Urinary bladder (tissue), 4 donors: Measurements from ENCODE around the gene SNRK. TPM values are rescaled to one million over a fixed set of nuclear protein-coding genes. Genes with fewer than 3 reads are reported as not detected.

Source experiments
- DNase-seq: peaks from one replicate; pipeline ENCODE4 v3.0.0-alpha.2; 2015; ENCODE audit errors: extremely low spot score
- H3K27ac ChIP-seq: one replicate; pipeline ENCODE4 v1.5.1; 2013; ENCODE audit warnings: low read depth, mild to moderate bottlenecking, moderate library complexity
- H3K36me3 ChIP-seq: one replicate; pipeline ENCODE4 v1.6.1; 2013; ENCODE audit warnings: mild to moderate bottlenecking, moderate library complexity; ENCODE audit not compliant: insufficient read depth
- H3K4me1 ChIP-seq: one replicate; pipeline ENCODE4 v1.6.1; 2013; ENCODE audit warnings: mild to moderate bottlenecking, moderate library complexity; ENCODE audit not compliant: insufficient read depth
- H3K4me3 ChIP-seq: one replicate; pipeline ENCODE4 v1.5.1; 2013; ENCODE audit warnings: low read depth, low read length
- WGBS: extraction: QIAGEN DNeasy Blood & Tissue Kit; methylation state at CpG from one replicate; pipeline ENCODE4 v1.1.7; 2013; 5-methylcytosine and 5-hydroxymethylcytosine counted together
- polyA plus RNA-seq: library from polyadenylated mRNA; stranded (reverse); fragments of 200-250 nt; gene quantifications from one replicate; pipeline ENCODE4 v1.2.3, GENCODE V29; 2013
- total RNA-seq: library from RNA; depleted of rRNA; stranded (reverse); fragments of >200 nt; gene quantifications from one replicate; pipeline ENCODE4 v1.2.3, GENCODE V29; 2014
- donor health status: healthy with polysubstance abuse.
- donor health status: healthy.

The SNRK gene
- total and polyA plus RNA-seq, 2 donors = 26.7 to 86.0 TPM

DNA sequence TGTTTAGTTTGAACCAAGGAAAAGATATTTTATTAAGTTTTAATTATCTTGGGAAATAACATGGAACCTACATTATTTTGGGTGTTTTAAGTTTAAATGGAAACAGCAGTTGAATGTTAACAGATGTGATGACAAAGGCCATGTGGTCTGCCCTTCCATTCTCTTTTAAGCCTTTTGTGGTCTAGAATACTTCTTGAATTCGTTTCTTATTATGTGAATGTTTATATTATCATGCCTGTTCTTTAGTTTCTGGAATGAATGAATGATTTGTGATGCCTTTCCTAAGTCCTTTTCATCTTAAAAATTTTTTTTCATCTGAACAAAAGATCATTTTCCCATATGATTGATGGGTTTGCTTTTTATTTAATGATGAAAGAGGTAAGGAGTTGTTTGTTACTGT is 44.6 kb downstream of the SNRK start:
- Histone ChIP-seq H3K4me3 (no peak overlapping the region), H3K36me3 (peaks cover 2% of the 10 kb centered on the region), H3K4me1 (no peaks in the 10 kb centered on the region), H3K27ac (no peak overlapping the region)
- no peak for DNase-seq
- WGBS = 28% methylated on average over 1 of the region's 1 CpG

DNA sequence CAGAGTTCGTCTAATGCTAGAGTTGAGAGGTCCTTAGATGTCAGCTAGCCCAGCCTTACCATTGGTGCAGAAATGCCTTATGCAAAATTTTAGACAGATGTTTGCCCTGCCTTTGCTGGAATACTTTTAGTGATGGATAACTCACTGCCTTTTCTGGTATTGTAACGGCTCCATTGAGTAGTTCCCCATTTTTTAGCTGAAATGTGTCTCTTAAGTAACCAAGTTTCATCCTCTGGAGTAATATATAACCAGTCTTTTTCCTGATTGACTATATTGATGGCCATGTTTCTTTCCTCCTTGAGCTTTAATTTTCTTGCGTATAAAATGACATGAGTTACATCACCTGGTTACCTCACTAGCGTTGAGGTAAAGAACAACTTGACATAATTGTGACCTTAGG is 45.0 kb downstream of the SNRK start:
- H3K36me3 ChIP-seq = peaks cover 4% of the 10 kb centered on the region
- 91% methylated on average over 4 of the region's 4 CpGs for WGBS
- DNase-seq = no peak
- H3K27ac ChIP-seq = no peak overlapping the region
- no peaks in the 10 kb centered on the region for H3K4me1 ChIP-seq
- no peak overlapping the region for H3K4me3 ChIP-seq

DNA sequence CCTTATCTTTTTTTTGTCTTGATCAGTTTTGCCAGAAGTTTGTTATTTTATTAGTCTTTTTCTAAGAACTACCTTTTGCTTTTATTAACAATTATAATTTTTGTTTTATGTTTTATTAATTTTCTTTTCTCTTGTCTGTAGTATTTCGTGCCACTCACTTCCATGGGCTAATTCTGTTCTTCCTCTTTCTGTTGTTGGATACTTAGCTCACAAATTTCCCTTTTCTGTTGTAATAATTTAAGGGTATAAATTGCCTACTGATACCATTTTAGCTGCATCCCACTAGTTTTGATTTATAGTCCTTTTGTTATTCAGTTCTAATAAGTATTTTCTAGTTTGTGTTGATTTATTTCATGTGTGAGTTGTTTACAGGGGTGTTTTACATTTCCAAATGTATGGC is 48.6 kb downstream of the SNRK start:
- WGBS = 91% methylated on average over 1 of the region's 1 CpG
- H3K4me3 ChIP-seq = no peak overlapping the region
- H3K4me1 ChIP-seq = no peaks in the 10 kb centered on the region
- no peak for DNase-seq
- H3K36me3 ChIP-seq = peaks cover 9% of the 10 kb centered on the region
- H3K27ac ChIP-seq = no peak overlapping the region

DNA sequence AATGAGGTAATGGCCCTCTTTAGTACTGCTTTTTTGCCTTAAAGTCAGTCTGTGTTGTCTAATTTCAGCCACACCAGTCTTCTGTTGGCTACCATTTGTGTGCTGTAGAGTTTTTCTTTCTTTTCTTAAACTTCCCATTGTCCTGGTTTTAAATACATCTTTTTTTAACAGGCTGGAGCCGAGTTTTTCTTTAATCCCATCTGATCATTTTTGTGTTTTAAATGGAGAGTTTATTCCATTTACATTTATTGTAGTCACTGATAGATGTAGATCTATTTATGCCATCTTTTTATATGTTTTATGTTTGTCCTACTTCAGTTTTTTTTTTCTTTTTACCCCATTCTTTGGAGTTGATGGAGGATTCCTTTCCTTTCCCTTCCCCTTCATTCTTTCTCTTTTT is 49.5 kb downstream of the SNRK start:
- Histone ChIP-seq H3K27ac (no peak overlapping the region), H3K36me3 (peaks cover 9% of the 10 kb centered on the region), H3K4me3 (no peak overlapping the region), H3K4me1 (no peaks in the 10 kb centered on the region)
- WGBS = 99% methylated on average over 1 of the region's 1 CpG
- no peak for DNase-seq

DNA sequence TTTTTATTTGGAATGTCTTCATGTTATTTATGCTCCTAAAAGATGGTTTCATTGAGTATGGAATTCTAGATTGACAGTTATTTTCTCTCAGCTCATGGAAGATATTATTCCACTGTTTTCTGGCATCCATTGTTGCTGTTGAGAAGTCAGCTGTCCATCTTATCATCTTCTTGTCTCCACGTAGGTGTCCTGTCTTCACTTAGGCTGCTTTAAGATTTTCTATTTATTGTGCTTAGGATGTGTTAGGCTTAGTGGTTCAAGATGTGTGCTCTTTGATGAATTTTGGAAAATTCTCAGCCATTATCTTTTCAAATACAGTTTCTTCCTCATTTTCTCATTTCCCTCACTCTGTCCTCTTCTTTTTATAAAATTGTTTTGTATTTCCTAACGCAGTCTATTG is 52.0 kb downstream of the SNRK start:
- DNase-seq = no peak
- 94% methylated on average over 2 of the region's 2 CpGs for WGBS
- Histone ChIP-seq H3K36me3 (peaks cover 9% of the 10 kb centered on the region), H3K4me1 (no peaks in the 10 kb centered on the region), H3K27ac (no peak overlapping the region), H3K4me3 (no peak overlapping the region)

DNA sequence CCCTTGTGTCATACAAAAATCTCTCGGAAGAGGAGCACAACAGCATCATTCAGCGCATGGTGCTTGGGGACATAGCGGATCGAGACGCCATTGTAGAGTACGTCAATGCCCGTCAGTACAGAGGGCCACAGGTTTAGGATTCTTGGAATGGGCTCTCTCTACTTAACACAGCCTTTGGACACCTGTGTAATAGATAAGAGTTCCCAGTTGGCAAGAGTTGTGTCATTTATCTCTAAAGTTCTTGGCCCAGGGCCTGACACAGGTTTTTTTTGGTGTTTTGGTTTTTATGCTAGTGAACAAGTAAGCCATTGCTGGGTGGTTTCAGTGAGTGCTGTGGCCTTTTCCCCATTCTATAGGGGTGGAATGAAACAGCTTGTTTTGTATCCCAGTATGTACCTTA is 54.1 kb downstream of the SNRK start:
- Histone ChIP-seq H3K4me3 (no peak overlapping the region), H3K4me1 (no peaks in the 10 kb centered on the region), H3K36me3 (peaks cover 12% of the 10 kb centered on the region), H3K27ac (no peak overlapping the region)
- WGBS = 97% methylated on average over 7 of the region's 7 CpGs
- no peak for DNase-seq

DNA sequence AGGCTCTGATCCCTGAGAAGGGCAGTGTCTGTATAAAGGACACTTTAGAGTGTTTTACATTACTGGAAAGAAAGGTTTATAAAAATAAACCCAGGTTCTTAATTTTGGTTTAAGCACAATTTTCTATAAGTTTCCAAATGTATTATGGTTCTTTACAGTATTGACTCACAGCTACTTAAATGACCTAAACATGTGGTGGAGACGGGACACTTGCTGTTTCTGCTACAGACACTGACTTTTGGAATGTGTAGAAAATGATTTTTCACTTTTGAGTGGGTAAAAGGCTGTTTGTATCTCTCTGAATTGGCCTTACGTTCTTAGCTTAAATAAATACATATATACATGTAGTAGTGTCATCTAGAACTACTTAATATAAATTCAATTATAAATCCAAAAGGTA is 55.4 kb downstream of the SNRK start:
- Histone ChIP-seq H3K4me1 (no peaks in the 10 kb centered on the region), H3K4me3 (no peak overlapping the region), H3K36me3 (peaks cover 8% of the 10 kb centered on the region), H3K27ac (no peak overlapping the region)
- 92% methylated on average over 2 of the region's 2 CpGs for WGBS
- DNase-seq = no peak

DNA sequence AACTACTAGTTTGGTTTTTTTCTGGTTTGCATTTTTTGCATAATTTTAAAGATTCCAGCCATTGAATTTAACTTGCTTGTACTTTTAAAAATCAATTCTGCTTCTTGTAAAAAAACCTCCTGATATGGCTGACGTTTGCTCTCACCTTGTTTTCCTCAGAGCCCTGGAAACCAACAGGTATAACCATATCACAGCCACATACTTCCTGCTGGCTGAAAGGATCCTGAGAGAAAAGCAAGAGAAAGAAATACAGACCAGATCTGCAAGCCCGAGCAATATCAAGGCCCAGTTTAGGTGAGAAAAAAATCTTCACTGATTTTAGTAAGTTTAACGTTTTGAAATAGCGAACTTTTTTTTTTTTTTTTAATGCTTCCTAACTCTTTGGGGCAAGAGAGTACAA is 56.8 kb downstream of the SNRK start:
- H3K4me3 ChIP-seq = no peak overlapping the region
- H3K4me1 ChIP-seq = no peaks in the 10 kb centered on the region
- H3K27ac ChIP-seq = no peak overlapping the region
- DNase-seq = no peak
- 82% methylated on average over 4 of the region's 4 CpGs for WGBS
- peaks cover 5% of the 10 kb centered on the region for H3K36me3 ChIP-seq

DNA sequence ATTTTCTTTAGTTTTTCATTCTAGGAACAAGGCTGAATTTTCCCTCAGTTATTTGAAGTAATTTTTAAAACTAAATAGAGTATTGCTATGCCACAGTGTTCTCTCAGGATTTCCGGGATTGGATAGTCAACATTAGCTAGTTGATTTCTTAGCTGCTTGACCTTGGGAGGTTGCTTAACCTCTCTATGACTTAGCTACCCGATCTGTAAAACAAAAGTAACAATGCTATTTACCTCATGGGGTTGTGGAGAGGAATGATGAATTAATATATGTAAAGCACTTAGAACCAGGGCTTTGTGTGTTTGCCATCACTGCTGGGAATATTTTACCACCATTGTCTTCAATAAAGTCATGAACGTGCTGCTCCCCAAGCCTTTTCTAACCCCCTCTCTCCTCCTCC is 57.5 kb downstream of the SNRK start:
- H3K4me1 ChIP-seq = no peaks in the 10 kb centered on the region
- no peak for DNase-seq
- no peak overlapping the region for H3K4me3 ChIP-seq
- H3K36me3 ChIP-seq = peaks cover 5% of the 10 kb centered on the region
- 74% methylated on average over 3 of the region's 3 CpGs for WGBS
- H3K27ac ChIP-seq = no peak overlapping the region

DNA sequence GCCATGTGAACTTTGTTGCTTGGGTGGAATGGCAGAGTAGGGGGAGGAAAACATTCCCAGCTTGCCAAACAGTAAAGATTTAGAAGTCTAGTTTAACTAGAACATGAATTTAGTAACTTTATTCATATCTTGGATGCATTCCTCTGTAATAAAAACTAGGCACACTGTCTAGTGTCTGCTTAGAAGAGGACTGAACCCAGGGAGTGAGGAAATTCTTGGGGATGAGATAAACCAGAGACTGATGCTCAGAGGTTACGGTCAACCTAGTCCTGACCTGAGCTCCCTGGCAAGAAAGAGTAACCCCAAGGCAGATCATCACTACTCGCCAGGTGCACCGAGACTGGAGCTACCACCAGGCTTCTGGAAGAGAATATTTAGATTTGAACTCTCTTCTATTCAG is 58.2 kb downstream of the SNRK start:
- peaks cover 3% of the 10 kb centered on the region for H3K36me3 ChIP-seq
- no peak for DNase-seq
- no peak overlapping the region for H3K27ac ChIP-seq
- H3K4me3 ChIP-seq = no peak overlapping the region
- 84% methylated on average over 3 of the region's 3 CpGs for WGBS
- H3K4me1 ChIP-seq = no peaks in the 10 kb centered on the region

DNA sequence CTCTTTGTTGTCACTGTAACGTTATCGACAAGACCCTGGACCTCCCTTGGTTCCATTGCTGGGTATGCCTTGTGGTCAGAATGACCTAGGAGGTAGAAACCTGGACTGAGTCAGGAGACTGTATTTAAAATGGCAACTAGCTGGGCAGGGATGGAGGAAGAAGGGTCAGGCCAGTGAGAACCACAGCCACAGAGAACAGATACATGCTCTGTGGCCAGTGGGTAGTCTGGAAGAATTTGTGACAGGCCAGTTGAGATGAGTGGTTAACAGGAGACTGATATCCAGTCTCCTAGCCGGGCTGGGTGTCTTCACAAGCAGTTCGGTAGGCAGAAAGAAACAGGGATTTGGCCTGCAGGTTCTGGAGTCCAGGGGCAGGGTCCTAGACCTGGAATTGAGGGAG is 58.9 kb downstream of the SNRK start:
- 95% methylated on average over 4 of the region's 4 CpGs for WGBS
- no peak overlapping the region for H3K27ac ChIP-seq

DNA sequence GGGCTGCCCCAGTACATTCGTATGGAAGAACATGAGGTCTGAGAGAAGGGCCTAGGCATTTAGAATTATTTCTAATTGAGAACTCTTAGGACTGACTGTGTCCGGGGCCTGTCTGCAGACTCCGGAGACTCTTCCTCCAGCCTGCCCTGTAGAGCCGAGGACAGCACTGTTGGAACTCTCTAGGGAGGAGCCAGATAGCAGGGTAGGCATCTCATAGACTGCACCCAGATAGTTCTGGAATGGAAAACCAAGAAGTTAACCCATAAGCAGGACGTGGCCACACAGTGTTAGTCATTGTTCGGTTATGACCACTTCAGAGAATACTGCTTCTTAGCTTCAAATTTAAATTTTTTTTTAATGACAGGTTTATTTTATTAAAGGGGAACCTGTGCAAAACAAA is 59.5 kb downstream of the SNRK start:
- H3K4me3 ChIP-seq = no peak overlapping the region
- peaks cover 3% of the 10 kb centered on the region for H3K36me3 ChIP-seq
- DNase-seq = no peak
- no peaks in the 10 kb centered on the region for H3K4me1 ChIP-seq
- H3K27ac ChIP-seq = no peak overlapping the region
- WGBS = 89% methylated on average over 6 of the region's 6 CpGs

More for the DNA sequence above, 58.9 kb downstream of the SNRK start:
- no peaks in the 10 kb centered on the region for H3K4me1 ChIP-seq
- no peak overlapping the region for H3K4me3 ChIP-seq
- peaks cover 3% of the 10 kb centered on the region for H3K36me3 ChIP-seq
- no peak for DNase-seq

DNA sequence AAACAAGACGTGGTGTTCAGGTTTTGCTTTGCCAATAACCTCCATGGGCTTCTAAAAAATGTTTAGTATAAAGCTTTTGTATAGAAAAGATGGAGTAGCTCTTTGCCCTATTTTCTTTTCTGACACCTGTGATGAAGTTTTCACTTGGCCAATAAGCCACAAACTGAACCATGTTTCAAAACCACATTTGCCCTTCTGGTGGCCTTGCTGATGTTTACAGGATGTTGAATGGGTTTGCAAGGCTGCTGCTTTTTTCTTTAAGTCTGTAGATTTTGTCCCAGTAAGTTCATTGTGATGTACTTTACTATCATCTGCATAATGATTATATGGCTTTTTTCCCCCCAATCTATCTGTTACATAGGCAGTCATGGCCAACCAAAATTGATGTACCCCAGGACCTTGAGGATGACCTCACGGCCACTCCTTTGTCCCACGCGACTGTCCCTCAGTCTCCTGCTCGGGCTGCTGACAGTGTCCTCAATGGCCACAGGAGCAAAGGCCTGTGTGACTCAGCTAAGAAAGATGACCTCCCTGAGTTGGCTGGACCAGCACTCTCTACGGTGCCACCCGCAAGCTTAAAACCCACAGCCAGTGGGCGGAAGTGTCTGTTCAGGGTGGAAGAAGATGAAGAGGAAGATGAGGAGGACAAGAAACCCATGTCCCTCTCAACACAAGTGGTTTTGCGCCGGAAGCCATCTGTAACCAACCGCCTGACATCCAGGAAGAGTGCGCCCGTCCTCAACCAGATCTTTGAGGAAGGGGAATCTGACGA is 60.8 kb downstream of the SNRK start:
- Histone ChIP-seq H3K27ac (no peak overlapping the region), H3K4me3 (no peak overlapping the region), H3K36me3 (peaks cover 3% of the 10 kb centered on the region), H3K4me1 (no peaks in the 10 kb centered on the region)
- DNase-seq = no peak
- WGBS = 93% methylated on average over 14 of the region's 14 CpGs

DNA sequence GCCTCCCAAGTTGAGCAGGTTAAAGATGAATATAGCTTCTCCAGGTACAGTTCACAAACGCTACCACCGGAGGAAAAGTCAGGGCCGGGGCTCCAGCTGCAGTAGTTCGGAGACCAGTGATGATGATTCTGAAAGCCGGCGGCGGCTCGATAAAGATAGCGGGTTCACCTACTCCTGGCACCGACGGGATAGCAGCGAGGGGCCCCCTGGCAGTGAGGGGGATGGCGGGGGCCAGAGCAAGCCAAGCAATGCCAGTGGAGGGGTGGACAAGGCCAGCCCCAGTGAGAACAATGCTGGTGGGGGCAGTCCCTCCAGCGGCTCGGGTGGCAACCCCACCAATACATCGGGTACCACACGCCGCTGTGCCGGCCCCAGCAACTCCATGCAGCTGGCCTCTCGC is 61.4 kb downstream of the SNRK start:
- 97% methylated on average over 20 of the region's 20 CpGs for WGBS
- Histone ChIP-seq H3K36me3 (peaks cover 3% of the 10 kb centered on the region), H3K4me3 (no peak overlapping the region), H3K27ac (no peak overlapping the region), H3K4me1 (no peaks in the 10 kb centered on the region)
- DNase-seq = no peak

DNA sequence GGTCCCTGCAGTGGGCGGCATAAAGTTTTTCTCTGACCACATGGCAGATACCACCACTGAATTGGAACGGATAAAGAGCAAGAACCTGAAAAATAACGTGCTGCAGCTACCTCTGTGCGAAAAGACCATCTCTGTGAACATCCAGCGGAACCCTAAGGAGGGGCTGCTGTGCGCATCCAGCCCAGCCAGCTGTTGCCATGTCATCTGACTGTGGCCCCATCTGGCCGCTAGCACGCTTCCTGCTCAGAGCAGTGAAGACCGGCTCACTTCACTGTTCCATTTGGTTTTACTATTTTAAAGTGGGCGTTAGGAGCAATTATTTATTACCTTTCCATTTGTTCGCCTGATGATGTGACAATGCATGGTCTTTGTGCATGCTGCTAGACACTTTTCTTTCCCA is 62.0 kb downstream of the SNRK start:
- H3K4me1 ChIP-seq = no peaks in the 10 kb centered on the region
- no peak for DNase-seq
- WGBS = 94% methylated on average over 11 of the region's 11 CpGs
- no peak overlapping the region for H3K27ac ChIP-seq
- H3K4me3 ChIP-seq = no peak overlapping the region
- peaks cover 3% of the 10 kb centered on the region for H3K36me3 ChIP-seq
